Parathyroid adenoma (tissue), 2 donors: ENCODE measurements around the gene CADPS.

Experiments
- H2AFZ ChIP-seq: fragments of 300-600 bp; sonication (generic); one replicate; pipeline ENCODE4 v1.7.0; 2017; ENCODE audit warnings: antibody characterized with exemption, mild to moderate bottlenecking
- H3K27ac ChIP-seq: fragments of 300-600 bp; sonication (generic); one replicate; pipeline ENCODE4 v1.7.0; 2017
- H3K27me3 ChIP-seq: fragments of 300-600 bp; sonication (generic); one replicate; pipeline ENCODE4 v1.7.0; 2017; ENCODE audit warnings: low read length; ENCODE audit not compliant: control insufficient read depth, insufficient read depth
- H3K36me3 ChIP-seq: fragments of 300-600 bp; sonication (generic); one replicate; pipeline ENCODE4 v1.7.0; 2017; ENCODE audit warnings: low read length; ENCODE audit not compliant: control insufficient read depth, insufficient read depth
- H3K4me1 ChIP-seq: fragments of 300-600 bp; sonication (generic); one replicate; pipeline ENCODE4 v1.7.0; 2017; ENCODE audit warnings: control low read depth
- H3K4me2 ChIP-seq: fragments of 300-600 bp; sonication (generic); one replicate; pipeline ENCODE4 v1.7.0; 2017; ENCODE audit warnings: low read length
- H3K4me3 ChIP-seq: fragments of 300-600 bp; sonication (generic); one replicate; pipeline ENCODE4 v1.7.0; 2017; ENCODE audit warnings: low read depth, low read length
- H3K79me2 ChIP-seq: fragments of 300-600 bp; sonication (generic); one replicate; pipeline ENCODE4 v1.7.0; 2017; ENCODE audit warnings: control low read depth
- H3K9ac ChIP-seq: fragments of 300-600 bp; sonication (generic); one replicate; pipeline ENCODE4 v1.7.0; 2017; ENCODE audit warnings: mild to moderate bottlenecking
- H3K9me3 ChIP-seq: fragments of 300-600 bp; sonication (generic); one replicate; pipeline ENCODE4 v1.7.0; 2017; ENCODE audit warnings: low read length; ENCODE audit not compliant: control insufficient read depth
- TF ChIP-seq, protein P1 (sequence below): fragments of 300-600 bp; sonication (generic); IDR thresholded peaks from one replicate; pipeline ENCODE4 v1.7.0; 2017; ENCODE audit warnings: antibody characterized with exemption, mild to moderate bottlenecking
- donor health status: primary hyperparathyroidism.

Gene CADPS

DNA sequence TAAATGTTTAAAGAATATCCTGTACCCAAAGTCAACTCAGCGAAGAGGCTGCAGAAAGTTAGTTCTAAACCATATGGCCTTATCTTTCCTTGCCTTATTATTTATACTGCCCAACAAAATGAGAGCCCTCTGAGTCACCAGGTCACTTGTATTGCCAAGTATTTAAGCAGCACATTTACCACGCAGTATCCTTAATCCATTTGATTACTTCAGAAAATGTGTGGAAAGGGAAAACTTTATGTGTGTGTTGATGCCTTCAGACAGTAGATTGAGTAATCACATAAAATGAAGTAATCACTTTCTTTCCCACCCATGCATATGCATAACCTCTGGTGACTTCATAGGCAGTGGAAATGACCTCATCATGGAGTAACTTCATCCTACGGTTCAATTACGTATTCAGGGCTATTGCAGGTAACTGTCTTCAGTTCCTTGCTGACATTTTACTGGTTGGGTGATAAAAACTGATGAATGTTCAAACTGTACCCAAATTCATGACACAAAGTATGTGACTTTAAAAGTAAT is 7.5 kb upstream of the CADPS start:
- H3K79me2 ChIP-seq: no peaks in the 10 kb centered on the region
- H2AFZ ChIP-seq: no peak overlapping the region
- H3K9ac ChIP-seq: no peak overlapping the region
- H3K9me3 ChIP-seq: no peaks in the 10 kb centered on the region
- H3K27me3 ChIP-seq: no peaks in the 10 kb centered on the region
- no peaks in the 10 kb centered on the region for H3K36me3 ChIP-seq
- TF ChIP-seq, protein P1, sequence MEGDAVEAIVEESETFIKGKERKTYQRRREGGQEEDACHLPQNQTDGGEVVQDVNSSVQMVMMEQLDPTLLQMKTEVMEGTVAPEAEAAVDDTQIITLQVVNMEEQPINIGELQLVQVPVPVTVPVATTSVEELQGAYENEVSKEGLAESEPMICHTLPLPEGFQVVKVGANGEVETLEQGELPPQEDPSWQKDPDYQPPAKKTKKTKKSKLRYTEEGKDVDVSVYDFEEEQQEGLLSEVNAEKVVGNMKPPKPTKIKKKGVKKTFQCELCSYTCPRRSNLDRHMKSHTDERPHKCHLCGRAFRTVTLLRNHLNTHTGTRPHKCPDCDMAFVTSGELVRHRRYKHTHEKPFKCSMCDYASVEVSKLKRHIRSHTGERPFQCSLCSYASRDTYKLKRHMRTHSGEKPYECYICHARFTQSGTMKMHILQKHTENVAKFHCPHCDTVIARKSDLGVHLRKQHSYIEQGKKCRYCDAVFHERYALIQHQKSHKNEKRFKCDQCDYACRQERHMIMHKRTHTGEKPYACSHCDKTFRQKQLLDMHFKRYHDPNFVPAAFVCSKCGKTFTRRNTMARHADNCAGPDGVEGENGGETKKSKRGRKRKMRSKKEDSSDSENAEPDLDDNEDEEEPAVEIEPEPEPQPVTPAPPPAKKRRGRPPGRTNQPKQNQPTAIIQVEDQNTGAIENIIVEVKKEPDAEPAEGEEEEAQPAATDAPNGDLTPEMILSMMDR: no peak
- no peak overlapping the region for H3K4me3 ChIP-seq
- H3K4me2 ChIP-seq: no peak overlapping the region
- no peaks in the 10 kb centered on the region for H3K4me1 ChIP-seq
- no peak overlapping the region for H3K27ac ChIP-seq

DNA sequence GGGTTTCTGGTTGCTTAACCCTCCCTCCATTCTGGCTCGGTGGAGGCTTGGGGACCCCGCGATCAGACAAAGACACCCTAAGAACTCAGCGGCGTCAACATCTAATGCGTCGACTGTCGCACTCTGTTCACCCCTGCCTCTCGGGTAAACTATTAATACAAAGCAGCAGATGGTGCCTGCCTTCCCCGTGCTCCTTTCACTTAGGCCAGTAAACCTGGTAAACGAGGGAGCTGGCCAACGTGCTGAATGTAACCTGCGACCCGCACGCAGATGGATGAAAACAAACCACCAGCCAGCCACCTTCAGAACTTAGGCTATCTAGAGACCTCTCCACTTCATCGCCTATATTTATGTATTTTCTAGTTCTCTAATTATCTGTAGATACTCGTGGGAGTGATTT is 848 bp upstream of the CADPS start:
- no peak overlapping the region for H3K4me3 ChIP-seq
- TF ChIP-seq, protein P1: no peak
- H3K27ac ChIP-seq: peak overlapping the region; percentile 92

DNA sequence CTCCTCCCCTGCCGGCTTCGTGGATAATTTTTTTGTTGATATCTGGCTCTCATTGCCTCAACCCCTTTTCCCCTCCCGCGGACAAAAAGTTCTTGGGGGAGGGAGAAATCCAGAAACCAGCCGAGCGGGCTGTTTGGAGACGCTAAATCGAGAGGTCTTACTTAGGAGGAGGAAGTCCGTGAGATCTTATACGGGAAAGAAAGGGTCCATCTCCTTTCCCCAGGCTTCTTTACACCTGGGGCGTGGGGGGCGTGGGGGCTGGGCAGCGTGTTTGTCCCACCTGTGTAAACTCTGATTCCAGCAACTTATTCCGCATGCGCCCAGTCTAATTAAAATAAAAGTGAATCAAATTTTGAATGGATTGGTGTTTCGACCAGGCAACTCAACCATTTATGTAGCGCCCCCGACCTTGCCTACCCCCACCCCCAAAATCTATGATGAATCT is 364 bp upstream of the CADPS start:
- no peak overlapping the region for H3K4me2 ChIP-seq
- peaks cover 3% of the 10 kb centered on the region for H3K79me2 ChIP-seq
- no peak overlapping the region for H3K9ac ChIP-seq
- H3K27ac ChIP-seq: peak overlapping the region; percentile 92
- H3K4me1 ChIP-seq: peaks cover 7% of the 10 kb centered on the region
- H3K36me3 ChIP-seq: no peaks in the 10 kb centered on the region
- TF ChIP-seq, protein P1: no peak
- no peaks in the 10 kb centered on the region for H3K27me3 ChIP-seq
- H3K9me3 ChIP-seq: no peaks in the 10 kb centered on the region
- H2AFZ ChIP-seq: peak overlapping the region; percentile 73
- no peak overlapping the region for H3K4me3 ChIP-seq

More for the DNA sequence above, 848 bp upstream of the CADPS start:
- H3K27me3 ChIP-seq: no peaks in the 10 kb centered on the region
- H2AFZ ChIP-seq: peak overlapping the region; percentile 73
- H3K4me1 ChIP-seq: peaks cover 7% of the 10 kb centered on the region
- no peak overlapping the region for H3K4me2 ChIP-seq
- H3K9ac ChIP-seq: no peak overlapping the region
- no peaks in the 10 kb centered on the region for H3K36me3 ChIP-seq
- no peaks in the 10 kb centered on the region for H3K9me3 ChIP-seq
- H3K79me2 ChIP-seq: peaks cover 3% of the 10 kb centered on the region

DNA sequence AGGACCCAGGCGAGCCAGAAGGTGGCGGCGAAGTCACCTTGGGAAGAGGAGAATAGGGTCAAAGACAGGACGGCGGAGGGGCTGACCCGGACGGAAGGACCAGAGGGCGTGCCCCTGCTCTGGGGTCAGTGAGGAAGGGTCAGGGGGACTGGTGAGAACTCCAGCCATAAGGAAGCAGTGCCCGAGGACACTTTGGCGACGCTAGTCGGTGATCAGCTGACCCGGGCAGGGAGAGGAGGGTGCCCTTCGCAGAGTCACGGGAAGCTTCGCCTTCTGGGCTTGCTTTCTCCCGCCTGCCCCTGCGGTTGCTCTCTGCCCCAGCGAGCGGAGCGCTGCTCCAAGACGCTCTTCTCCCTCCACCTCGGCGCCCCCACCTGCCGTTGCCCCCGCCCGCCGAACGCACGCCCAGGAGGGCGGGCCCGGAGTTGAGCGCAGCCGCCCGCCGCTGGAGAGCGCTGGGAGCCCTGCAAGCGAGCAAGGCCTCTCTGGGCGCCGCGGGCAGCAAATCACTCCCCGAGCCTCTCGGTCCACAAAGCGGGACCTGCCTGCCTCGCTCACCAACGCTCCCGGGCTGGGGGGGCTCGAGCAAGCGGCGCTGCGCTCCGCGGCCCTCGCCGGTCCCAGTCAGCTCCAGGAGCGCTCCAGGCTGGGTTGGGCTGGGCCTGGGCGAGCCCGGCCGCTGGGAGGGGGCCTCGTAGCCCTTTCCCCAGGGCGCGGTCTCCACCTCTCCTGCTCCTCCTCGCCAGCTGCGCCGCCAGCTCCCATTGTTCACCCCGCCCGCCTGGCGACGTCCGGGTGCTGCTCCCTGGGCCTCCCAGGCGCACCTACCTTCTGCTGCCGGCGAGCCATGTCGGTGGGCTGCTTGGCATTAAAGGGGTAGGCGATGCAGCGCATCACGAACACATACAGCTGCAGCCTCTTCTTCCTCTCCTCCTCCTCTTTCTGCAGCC is 1.2 kb downstream of the CADPS start:
- TF ChIP-seq, protein P1: peak; percentile 56
- H3K36me3 ChIP-seq: no peaks in the 10 kb centered on the region
- peak overlapping the region; percentile 92 for H3K27ac ChIP-seq
- peak overlapping the region; percentile 87 for H3K9ac ChIP-seq
- peaks cover 7% of the 10 kb centered on the region for H3K4me1 ChIP-seq
- no peaks in the 10 kb centered on the region for H3K9me3 ChIP-seq
- H3K79me2 ChIP-seq: peaks cover 3% of the 10 kb centered on the region
- peak overlapping the region; percentile 86 for H3K4me2 ChIP-seq
- H2AFZ ChIP-seq: peak overlapping the region; percentile 84
- H3K4me3 ChIP-seq: peak overlapping the region; percentile 51
- no peaks in the 10 kb centered on the region for H3K27me3 ChIP-seq
